Measurements from ENCODE around the gene FRMPD1. TPM values are rescaled to one million over a fixed set of nuclear protein-coding genes. Genes with fewer than 3 reads are reported as not detected.

Gene FRMPD1, protein sequence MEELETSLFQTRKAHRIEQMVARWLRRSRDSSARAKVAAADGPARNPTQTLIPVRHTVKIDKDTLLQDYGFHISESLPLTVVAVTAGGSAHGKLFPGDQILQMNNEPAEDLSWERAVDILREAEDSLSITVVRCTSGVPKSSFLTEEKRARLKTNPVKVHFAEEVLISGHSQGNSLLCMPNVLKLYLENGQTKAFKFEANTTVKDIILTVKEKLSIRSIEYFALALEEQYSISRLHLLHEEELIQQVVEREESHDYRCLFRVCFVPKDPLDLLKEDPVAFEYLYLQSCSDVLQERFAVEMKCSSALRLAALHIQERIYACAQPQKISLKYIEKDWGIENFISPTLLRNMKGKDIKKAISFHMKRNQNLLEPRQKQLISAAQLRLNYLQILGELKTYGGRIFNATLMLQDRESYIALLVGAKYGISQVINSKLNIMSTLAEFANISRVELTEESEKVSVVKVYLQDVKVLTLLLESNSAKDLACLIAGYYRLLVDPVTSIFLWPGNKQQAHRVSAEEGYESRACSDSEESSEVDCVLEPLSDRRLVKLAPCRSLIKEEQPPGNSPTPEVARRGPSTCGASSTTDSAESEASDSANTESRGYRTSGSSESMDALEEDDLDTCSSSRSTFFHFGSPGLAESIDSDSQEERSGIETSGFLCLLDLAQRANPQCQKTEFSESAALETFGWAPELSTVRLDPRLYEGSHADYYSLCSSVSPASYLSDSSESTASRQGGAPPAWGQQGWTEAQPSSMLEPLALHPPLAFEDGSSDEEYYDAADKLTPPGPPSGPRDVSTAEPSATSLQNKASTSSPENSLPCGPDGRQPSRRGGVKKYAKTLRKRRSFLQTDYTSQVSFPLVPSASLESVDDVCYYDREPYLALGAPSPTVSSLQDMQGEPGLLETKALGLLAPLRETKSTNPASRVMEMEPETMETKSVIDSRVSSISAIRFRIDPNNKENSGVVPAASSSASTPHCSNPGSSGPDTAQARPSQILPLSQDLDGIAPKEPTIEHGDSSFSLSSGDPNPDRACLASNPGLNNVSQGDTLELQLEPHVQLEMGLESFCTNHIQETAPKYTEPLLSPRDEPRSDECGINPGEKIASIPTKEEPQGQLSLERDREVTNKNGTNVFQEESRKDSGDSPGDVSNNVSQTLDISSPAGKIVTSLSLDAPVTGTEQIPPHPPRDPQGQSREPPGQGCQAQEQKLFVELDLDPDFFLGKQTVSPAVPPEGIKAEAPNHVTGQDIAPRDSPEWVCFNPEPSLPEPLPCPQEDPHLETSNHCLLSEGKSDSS (N-terminal part only)
- total RNA-seq = not detected in 2 replicates

DNA sequence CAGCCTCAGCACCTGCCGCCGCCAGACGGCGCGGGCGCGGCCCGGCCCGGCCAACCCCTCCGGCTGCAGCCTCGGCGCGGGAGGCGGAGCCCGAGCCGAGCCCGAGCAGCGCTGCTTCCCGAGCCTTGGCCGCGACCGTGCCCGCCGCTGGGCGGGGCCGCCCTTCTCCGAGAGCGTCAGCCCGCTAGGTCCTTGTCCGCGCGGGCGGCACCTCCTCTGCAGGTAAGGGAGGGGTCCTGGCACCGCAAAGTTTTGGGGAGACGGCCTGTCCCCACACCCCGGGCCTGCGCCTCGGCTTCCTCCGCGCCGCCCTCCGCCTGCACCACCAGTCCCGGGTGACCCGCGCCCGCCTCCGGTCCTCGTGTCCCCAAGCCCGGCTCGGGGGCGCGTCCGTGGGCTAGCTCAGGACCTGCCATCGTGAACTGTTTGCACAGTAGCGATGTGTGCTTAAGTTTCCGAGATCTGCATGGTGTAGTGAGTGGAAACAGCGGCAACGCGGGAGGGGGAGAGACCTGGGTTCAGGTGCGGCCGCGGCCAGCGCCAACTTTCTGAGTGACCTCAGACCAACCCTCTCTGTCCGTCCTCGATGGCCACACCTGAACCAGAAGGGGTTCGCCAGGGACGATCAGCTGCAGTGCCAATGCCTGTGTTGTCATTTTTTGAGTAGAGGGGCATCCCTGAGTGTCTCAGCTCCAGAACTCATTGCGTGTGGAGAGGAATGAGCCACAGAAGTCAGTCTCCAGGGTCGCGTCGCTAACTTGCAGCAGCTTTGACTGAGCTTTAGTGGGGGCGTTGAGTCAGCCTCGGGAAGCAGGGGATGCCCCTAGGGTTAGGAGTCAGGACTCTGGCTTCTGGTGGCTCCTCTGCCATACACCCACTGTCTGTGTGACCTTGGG is at the start of gene FRMPD1:
TSS of gene FRMPD1 (plus strand) at position 82 of the 896 bp plus-strand sequence. CDS start 41,688 bp downstream, outside the sequence.

DNA sequence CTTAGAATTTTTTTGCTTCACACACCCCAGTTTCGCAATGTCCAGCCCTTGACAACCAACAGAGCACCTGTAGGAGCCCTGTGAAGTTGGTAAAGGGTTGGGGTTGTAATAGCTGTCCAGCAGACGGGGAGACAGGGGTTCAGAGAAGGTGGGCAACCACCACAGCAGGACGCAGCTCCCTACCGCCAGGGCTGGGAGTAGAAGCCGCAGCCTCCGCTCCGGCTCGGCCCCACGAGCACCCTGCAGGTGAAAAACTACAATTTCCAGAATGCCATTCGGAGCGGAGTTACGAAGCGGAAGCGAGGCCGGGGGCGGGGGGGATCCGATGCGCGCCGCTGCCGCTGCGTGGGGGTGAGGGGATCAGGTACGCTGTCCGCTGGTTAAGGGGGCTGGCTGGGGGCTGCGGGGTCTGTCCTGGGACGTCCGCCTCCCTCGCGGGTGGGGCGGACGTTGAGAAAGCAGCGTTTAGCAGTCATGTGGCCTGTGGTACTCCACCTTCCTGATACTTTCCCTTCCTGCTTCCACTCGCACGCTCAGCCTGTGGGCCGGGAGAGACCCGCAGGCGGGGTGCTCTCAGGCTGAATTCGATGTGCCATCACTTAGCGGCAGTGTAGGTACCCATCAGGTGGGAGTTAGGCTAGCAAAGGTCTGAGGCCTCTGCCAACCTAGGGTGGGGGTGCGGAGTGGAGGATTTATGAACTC is 102.9 kb downstream of the FRMPD1 start, which contains the start of gene TRMT10B:
TSS of gene TRMT10B (plus strand) at position 317 of the 702 bp plus-strand sequence. CDS start 8,127 bp downstream, outside the sequence.

DNA sequence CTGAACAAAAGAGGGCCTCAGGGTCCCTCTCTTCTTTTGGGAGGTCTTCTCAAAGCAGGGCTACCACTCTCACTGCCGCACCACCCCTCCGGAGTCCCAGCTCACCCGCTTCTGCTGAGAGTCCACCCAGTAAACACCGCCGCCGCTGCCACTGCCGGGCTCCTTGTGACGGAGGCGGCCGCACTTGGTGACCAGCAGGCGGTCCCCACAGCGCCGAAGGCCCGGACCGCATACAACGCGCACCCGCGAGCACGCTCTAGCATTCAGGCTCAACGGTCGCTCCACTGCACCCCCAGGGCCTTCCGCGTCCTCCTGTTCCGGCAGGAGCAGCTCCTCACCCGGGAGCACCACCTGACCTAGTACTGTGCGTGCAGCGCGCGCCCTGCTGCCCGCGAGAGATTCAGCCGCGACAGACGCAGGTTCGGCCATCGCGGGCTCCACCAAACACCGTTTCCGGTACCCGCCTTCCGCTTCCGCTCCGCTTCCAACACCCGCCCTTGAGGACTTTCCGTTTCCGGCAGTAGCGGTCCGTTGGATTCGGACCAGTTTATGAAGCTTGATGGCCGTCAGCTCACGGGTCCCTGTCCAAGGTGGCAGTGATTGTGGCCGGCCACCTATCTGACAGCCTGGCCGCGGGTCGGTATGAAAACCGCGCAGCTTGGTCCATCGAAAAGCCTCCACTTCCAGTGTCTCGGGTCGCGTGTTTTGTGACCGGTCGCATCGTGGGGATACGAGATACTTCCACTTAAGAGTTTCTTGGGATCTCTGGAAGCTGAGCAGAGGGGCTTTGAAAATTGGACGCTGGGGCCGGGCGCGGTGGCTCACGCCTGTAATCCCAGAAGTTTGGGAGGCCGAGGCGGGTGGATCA is 134.1 kb downstream of the FRMPD1 start, which contains the start of gene EXOSC3:
TSS of gene EXOSC3 (minus strand) at position 449 of the 868 bp plus-strand sequence. CDS start at position 429, 20 bp downstream.

Other genes starting within 250 kb of the FRMPD1 start
- 113 and 129 TPM in 2 replicates for gene GRHPR, start 228.3 kb upstream of the FRMPD1 start, total RNA-seq
- gene ZBTB5, start 185.5 kb upstream of the FRMPD1 start, total RNA-seq = 6.7 and 8.4 TPM in 2 replicates
- gene POLR1E, start 165.0 kb upstream of the FRMPD1 start, total RNA-seq = 23.5 and 29.6 TPM in 2 replicates
- gene FBXO10, start 74.6 kb upstream of the FRMPD1 start, total RNA-seq = 8.3 and 10.1 TPM in 2 replicates
- 166 and 198 TPM in 2 replicates for gene TOMM5, start 58.4 kb upstream of the FRMPD1 start, total RNA-seq
- gene TRMT10B, start 102.9 kb downstream of the FRMPD1 start, total RNA-seq = 1.8 and 2.5 TPM in 2 replicates
- 30.2 and 35.8 TPM in 2 replicates for gene EXOSC3, start 134.1 kb downstream of the FRMPD1 start, total RNA-seq
- gene DCAF10, start 149.8 kb downstream of the FRMPD1 start, total RNA-seq = 11.3 and 18.9 TPM in 2 replicates